ENCODE data around the gene FAM240A.
A peak's percentile ranks its signal among the peaks of the same experiment; 100 is the strongest.
"Not testable (repeated sequence)": the region's sequence is repeated elsewhere in the genome, so short reads cannot be mapped to it uniquely, and the experiment has no call there.

The FAM240A gene

DNA sequence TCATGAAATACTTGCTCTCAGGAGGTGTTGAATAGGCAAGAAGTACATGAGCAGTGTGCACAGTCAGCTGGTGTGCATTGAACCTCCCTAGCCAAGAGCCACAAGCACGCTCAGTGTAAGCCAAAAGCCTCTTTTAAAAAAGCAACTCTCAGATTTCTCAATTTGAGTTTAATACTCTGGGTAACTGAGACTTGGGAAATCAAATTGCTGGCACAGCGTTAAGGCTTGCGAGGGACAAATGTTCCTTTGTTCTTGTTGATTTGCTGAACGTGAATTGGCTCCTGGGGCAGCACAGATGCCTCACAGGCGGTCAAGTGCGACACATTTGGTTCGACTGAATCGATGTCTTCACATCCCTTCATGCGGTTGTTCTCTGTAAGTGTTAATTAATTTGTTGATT lies at the start of gene FAM240A:
FAM240A (plus strand) TSS at position 202 of the 400 bp plus-strand sequence; CDS start at position 361, 159 bp downstream.
- DNase-seq (ENCODE audit: low read depth), result no peak

DNA sequence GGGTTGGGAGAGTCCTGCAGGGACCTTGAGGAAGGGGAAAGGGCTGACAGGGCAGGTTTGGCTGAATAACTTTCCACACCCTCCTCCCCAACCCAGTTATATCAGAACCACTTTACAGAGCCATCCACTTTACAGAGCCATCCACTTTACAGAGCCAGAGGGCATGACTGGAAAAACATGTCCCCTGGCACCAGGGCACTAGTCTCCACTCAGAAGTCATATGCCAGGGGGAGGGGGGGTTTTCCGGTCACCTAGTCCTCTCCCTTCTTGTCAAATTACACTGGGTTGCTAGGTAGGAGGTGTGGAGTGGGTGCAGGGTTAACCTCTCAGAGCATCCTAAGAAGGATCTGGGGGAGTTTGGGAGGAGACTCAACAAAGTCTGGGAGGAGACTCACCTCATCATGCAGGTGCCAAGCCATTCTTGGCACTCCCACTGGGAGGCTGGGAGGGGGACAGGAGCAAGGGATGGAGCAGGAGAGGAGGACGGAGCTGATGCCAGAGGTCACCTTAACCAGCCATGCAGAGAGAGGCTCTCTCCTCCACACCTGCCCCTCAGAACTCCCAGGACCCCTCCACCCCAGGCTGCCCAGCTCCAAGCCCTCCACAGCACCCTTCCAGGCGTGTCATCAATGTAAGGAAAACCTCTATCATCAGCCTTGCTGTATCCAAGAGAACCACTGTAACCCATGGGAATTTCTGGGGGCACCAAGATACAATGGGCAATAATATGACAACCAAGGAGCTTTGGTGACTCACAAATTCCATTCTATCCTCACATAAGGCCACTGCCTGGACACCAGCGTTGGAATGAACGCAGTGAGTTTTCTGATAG lies 47.9 kb upstream of the FAM240A start:
- no peak for DNase-seq (ENCODE audit: low read depth)

DNA sequence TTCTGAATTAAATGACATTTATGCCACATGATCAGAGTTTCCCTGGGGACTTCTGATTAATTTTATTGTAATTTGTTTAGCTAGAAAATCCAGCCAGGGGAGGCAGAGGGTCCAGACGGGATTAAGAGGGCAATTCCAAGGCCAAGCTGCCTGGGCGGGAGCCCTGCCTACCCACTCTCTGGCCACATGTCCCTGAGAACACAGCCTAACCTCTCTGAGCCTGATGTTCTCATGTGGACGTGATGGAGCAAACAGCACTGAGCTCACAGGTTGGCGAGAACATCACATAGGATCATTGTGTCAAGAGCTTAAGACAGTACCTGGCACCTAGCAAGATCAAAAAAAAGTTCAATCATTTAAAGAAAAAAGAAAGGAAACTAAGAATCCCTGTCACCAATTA lies 47.2 kb upstream of the FAM240A start:
- no peak for DNase-seq (ENCODE audit: low read depth)

DNA sequence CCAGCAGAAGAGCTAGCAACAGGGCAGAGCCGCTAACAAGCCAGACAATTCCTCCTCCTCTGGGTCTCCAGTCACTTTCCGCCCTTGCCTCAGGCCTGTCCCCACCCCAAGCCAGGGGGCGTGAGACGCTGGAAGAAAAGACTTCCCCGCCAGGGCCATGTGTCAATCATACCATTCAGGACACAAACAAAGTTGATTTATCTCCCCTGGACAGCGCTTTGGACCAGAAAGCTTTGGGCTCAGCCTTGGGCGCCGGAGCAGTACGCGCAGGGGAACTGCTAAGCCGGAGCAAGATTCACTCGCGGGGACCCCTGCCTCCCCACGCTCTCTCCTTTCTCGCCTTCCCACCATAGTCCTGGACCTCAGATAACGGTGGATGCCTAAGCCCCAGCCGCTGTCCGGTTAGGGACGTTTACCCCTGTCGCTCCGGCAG lies 46.7 kb upstream of the FAM240A start:
- DNase-seq (ENCODE audit: low read depth), result no peak

DNA sequence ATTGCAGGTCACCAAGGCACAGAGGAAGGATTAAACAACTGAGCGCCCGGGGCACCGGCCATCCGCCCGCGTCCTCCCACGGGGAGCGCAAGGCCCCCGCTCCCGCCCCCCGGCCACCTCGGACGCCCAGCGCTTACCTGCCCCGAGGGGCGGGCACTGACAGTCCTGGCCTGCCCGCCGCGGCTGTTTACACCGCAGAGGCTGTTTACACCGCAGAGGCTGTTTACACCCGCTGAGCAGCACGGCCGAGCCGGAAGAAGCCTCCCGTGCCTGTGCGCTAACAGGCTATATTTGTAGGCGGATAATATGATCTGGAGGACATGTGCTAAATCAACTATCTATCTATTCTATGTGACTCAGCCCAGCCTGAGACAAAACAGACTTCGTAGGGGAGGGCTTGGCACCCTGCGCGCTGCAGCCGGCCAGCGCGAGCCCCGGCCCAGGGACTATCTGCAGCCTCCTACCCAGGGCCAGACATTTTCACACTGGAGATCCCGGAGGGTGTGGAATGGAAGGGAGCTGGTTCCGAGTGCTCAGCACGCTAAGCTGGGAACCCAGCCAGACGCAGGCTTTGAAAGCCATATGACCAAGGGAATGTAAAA lies 46.2 kb upstream of the FAM240A start, which contains the start of gene LRRC2:
LRRC2 (minus strand) TSS at position 263 of the 602 bp plus-strand sequence. CDS start 14,711 bp downstream, outside the sequence.
- DNase-seq (ENCODE audit: low read depth), result peak; percentile 59

DNA sequence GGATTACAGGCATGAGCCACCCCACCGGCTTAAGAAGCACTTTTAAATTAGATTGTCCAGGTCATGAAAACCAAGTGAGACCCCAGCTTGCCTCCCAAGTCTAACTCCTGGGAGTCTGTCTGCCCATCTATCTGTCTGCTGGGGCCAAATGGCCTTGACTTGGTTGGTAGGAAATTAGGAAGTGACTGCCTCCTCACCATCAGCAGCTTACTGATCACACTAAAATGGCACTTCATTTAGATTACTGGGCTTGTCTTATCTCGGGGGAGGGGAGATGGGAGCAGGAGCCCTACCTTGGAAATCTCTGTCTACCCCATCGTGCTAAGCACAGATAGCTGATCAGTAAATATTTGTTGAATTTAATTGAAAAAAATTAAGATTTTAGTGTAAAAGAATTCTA lies 40.6 kb upstream of the FAM240A start:
- DNase-seq (ENCODE audit: low read depth), result no peak

DNA sequence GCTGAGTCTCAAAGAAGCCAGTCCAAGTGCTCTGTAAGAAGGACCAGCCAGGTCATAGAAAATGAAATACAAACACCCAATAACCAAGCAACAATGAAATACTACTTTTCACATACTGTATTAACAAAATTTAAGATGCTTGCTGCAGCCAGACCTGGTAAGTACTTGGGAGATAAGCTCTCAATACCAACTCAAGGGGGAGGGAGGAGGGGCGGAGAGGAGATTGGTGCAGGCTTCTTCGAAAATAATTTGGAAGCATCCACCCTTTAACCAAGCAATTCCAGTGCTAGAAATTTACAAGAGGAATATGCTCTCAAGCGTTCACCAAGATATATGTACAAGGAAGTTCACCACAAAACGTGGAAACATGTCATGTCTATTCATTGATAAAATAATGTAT lies 38.6 kb upstream of the FAM240A start:
- no peak for DNase-seq (ENCODE audit: low read depth)

DNA sequence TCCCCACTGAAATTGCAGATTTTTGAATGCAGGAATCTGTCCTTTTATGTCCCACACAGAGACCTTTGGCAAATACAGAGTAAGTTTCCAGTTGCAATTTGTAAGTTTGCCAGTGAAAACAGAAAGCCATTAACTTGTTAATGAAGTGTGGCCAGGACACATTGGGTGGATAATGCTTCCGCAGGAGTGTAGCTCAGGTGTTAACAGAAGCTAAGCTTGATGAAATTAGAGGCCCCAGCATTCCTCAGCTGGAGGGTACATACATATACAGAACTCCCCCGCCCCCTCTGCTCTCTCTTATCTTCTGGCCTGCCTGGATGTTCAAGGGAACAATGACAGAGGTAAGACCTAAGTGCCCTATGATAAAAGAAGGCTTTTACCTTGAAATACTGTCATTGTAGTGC lies 38.1 kb upstream of the FAM240A start:
- DNase-seq (ENCODE audit: low read depth), result no peak

DNA sequence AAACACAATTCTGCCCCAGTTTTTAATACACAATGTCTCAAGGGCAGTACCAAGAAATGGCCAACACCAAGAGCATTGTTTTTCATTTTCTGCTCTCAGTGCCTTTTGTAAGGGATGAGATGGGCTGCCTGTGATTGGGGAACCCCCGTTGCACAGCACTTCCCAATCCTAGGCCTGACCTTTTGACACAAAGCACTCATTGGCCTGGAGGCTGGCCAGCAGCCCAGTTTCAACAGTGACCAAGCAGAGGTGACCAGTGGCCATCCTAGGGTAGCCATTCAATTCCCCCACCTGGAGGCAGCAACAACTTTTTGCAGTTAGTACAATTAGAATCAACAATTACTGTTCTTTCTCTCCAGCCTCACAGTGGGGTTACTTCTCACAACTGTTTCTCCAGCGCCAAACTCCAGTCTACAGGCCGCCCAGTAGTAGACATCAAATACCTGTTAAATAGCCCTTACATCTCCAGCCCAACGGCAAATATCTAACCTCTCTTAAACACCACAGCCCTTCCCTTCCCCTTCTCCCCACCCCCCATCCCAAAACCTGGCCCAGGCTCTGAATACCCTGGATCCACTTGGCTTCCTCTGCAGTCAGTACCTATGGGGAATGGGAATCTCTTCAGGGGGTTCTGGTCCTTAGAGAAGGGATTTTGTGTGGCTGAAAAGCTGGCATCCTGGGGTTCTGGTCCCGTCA lies 37.3 kb upstream of the FAM240A start:
- no peak for DNase-seq (ENCODE audit: low read depth)

DNA sequence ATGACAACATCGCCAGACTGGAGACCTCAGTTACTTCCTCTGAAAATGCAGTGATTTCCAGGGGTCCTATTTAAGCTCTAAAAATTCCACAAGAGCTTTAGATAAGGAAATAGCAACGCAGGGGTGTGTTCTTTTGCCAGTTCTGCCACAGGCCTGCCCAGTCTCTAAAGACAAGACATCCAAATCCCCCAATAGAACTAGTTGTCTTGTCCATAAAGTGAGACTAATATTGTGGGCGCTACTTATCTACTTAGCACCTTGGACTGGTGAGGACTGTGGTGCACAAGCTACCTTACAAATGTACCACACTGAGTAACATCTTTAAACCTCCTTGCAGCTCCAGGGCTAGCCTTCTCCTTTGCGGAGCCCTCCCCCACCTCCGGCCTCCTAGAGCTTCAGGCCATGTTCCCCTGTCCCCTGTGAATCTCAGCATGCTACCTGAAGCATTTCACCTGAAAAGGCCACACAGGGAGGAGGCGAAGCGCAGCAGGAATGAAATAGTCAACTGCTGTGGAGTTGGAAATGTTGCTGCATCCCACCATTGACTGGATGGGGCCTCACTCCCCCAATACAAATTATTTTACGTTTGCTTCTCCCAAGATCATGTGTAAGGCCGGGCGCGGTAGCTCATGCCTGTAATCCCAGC lies 36.6 kb upstream of the FAM240A start:
- DNase-seq (ENCODE audit: low read depth), result no peak

DNA sequence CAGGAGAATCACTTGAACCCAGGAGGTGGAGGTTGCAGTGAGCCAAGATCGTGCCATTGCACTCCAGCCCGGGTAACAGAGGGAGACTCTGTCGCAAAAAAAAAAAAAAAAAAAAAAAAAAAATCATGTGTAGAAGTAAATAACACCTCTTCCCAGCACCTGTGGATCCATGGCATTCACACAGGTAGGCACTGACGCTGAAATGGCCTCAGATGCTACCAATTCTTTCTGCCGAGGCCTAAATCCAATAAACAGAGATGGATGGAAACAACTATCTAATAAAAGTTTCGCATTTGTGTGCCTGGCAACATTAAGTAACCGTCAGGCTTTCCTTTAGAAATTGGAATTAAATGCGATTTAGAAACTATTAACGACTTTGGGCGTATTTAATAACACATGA lies 35.9 kb upstream of the FAM240A start:
- DNase-seq (ENCODE audit: low read depth), result no peak

DNA sequence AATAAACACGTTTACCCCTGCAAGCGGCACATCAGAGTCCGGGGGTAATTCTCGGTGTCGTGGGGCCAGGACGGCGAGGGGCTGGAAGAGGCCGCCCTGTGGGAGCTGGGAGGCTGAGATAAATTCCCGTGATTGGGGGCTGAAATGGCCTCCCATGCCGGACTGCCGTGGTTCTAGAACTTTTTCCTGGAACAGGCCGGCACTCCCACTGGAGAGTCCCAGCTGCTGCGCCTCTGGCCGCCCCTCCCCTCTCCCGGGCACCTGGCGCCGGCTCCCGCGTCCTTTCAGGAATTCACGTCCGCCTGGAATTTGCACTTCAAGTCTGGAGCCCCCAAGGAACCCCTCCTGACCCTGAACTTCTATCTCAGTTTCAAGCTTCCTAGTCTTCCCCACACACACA lies 35.4 kb upstream of the FAM240A start:
- DNase-seq (ENCODE audit: low read depth), result no peak

DNA sequence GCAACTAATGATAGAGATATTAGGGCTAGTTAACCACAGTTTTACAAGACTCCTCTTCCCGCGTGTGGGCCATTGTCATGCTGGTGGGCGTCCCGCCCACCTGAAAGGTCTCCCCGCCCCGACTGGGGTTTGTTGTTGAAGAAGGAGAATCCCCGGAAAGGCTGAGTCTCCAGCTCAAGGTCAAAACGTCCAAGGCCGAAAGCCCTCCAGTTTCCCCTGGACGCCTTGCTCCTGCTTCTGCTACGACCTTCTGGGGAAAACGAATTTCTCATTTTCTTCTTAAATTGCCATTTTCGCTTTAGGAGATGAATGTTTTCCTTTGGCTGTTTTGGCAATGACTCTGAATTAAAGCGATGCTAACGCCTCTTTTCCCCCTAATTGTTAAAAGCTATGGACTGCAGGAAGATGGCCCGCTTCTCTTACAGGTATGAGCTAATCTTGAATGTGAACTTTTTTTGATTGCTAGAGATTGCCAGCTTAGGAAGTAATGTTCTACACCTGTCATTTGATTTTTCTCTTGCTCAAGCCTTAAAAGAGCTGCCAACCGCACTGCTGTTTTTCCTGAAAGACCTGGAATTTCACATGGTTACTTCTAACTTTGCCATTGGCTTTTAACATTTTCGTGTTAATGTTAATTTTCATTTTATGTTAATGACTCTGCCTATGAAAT lies 34.6 kb upstream of the FAM240A start:
- DNase-seq (ENCODE audit: low read depth), result not testable (repeated sequence)

DNA sequence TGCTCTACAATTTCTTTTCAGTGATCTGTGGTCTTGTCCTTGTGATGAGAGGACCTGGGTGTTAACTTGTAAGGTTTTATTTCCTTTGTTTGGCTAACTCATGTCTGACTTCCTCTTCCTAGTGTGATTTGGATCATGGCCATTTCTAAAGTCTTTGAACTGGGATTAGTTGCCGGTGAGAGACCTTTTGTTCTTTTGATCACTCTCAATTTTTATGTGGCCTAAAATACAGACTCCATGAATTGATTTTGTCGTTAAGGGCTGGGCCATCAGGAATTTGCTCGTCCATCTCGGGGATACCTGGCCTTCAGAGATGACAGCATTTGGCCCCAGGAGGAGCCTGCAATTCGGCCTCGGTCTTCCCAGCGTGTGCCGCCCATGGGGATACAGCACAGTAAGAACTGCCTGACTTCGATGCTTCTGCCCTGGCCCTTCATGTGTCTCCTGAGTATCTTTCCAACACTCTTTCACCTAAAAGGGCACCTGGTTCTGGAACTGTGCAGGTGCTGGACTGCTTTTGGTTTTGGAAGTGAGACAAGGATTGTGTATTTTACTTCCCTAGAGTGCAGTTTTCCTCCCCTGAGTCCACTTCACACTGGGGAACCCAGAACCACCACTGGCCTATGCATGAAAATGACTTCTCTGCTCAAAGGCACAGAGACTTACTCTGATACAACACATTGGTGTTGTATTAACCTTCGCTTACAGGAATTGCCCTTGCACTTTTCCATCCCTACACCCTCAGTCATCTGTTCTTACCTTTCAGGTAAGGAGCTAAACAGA lies 33.2 kb upstream of the FAM240A start:
- no peak for DNase-seq (ENCODE audit: low read depth)

DNA sequence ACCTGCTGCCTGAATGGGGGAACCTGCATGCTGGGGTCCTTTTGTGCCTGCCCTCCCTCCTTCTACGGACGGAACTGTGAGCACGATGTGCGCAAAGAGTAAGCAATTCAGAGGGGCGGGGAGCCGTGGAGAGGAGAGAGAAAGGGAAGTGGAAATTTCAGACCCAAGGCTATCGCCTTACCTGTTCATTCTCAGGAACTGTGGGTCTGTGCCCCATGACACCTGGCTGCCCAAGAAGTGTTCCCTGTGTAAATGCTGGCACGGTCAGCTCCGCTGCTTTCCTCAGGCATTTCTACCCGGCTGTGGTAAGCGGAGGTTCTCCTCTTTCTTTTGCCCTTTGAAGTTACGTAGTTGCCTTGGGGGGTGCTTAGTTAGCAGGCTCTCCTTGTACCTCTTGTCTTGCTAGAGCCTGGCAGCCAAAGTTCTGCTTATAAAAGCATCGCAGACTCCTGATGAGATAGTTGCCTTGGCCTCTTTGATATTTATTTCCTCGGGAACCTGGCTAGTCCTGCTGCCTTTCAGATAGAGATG lies 32.5 kb upstream of the FAM240A start:
- no peak for DNase-seq (ENCODE audit: low read depth)

DNA sequence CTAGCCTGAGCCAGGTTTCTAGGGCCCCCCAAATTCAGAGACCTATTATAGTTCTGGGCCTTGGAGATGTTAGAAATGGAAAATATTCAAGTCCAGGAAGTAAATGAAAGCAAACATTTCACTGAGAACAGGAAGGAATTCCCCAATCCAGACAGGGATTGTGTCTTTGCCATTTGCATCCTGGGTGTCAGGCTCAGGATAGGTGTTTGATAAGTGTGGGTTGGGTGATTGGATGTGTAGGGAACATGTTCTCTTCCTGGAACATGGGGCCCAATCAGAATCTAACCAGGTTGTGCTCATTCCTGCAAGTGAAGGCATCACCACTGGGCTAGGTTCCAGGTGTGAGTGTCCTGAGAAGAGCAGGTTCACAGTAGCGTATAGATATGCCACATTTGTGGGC lies 31.6 kb upstream of the FAM240A start:
- DNase-seq (ENCODE audit: low read depth), result no peak

DNA sequence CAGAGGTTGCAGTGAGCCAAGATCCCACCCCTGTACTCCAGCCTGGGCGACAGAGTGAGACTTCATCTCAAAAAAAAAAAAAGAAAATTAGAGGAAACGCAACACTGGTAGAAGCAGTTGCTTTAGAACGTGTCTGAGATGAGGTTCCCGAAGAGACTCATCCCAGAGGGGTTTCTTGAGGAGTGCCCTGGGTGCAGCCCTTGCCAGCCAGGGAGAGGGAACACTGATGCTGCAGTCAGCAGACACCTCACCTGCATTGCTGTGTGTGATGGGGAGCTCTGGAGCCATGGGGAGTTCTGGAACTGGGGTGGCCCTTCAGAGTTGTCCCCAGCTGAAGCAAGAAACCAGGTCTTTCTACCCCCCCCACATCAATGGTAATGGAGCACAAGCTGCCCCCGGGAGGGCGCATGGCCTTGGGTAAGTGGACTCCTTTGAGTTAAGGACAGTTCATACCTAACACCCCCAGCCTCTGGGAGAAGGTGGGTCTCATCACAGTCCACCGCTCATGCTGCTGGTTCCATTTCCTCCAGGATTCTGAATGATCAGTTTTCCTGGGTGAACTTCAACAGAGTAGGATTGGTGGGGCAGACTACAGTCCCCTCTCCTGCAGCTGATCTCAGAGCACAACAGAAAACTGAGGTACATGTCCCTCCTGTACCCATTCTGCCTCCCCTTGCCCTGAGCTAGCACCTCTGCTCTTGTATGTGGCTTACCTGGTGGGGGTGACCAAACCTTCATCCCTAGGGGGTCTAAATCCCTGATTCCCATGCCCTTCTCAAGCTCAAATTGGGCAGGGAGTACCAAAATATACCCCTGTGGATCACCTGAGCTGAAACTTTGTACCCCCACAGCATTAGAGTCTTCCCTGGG lies 27.5 kb upstream of the FAM240A start:
- no peak for DNase-seq (ENCODE audit: low read depth)

DNA sequence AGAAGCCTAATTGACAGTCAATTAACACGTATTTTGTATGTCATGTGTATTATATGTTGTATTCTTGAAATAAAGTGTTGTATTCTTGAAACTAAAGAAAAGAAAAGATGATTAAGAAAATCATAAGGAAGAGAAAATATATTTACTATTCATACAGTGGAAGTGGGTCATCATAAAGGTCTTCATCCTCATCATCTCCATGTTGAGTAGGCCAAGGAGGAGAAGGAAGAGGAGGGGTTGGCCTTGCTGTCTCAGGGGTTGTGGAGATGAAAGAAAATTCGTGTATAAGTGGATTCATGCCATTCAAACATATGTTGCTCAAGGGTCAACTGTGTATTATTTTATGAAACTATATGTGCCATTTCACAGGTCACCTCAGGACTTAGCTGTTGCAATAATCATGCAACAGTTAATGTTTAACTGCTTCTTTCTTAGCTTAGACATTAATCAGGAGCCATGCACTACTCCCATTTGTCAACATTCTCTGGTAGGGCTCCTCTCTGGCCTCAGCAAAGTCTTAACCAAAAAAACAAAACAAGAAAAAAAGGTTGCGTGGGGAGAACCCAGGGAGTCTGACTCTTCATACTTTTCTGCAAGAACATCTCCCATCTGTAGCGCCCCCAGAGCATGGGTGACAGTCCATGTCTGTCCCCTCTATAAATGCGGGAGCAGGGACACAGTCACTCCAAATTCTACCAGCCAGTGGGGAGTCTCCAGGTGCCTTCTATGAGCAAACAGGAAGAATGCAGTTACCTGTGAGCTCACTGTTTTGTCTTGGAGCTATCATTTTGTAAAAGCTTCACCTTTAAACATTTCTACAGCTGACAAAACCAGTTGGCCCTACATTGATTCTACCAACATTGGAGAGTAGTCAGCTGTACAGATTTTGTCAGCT lies 26.3 kb upstream of the FAM240A start:
- DNase-seq (ENCODE audit: low read depth), result no peak

Data from iris pigment epithelial cell (primary cell).